Measurements from ENCODE around the gene AQP3.
"Not testable (repeated sequence)": the region's sequence is repeated elsewhere in the genome, so short reads cannot be mapped to it uniquely, and the experiment has no call there.

Gene AQP3

DNA sequence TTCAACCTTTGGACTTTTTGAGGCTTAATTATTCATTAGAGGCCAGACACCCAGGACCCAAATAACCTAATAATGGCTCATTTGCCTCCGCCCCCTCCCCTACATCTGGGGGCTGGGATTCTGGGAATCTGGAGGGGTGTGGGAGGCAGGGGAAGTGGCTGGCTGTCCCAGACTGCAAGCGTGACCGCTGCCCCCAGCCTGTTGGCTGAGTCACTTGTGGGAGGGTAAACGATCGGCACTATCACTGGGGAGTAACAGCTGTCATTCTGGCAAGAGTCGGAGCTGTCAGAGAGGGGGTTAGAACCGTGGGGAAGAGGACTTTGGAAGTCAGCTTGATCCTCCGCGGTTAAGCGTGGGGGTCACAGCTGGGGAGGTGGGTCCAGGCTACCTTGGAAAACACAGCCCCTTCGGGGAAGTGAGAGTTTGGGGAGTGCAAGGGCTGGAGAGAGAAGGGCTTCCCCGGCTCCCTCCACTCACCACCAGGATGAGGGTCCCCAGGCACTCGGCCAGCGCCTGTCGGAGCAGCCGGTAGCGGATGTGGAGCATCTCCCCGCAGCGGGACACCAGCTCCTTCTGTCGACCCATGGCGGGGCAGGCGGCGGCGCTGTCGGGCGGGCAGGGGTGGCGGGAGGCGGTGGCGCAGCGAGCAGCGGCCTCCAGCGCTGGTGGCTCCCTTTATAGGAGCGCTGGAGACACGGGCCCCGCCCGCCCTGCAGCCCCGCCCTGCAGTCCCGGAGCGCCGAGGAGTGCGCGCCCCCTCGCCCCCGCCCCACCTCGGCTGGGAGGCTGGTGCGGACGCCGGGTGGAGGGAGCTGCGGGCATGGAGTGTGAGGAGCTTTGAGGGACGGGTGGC, at the start of gene AQP3:
AQP3 (minus strand) TSS at position 648 of the 853 bp plus-strand sequence; CDS start at position 585, 63 bp downstream.
- DNase-seq = peak; percentile 84 to 86
- peak; percentile 68 for TF ChIP-seq POLR2A (IDR thresholded peaks at IDR 0.05; ENCODE audit: low read length)
- TF ChIP-seq GATA1 (IDR thresholded peaks at IDR 0.05; ENCODE audit: low read depth, low read length) = no peak

DNA sequence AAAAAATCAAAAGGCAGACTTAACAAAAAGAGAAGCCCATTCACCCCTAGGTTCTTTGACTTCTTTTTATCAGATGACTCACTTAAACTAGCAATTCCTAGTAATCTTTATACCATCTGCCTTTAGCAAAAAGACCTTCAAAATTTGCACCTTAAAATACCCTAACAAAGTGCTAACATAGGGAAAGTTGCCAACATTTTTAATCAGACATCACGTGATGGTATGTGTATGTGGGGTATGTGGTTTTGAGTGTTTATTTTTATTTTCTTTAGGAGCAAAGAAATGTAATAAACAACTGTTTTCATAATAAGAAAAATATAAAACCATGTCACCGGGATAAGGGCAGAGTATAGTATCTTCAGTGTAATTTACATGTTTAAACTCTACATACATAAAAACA, 46.4 kb upstream of the AQP3 start:
- DNase-seq = peak; percentile 45 to 59

- DNase-seq = no peak
- TF ChIP-seq POLR2A (IDR thresholded peaks at IDR 0.05; ENCODE audit: low read length) = no peak
- no peak for TF ChIP-seq GATA1 (IDR thresholded peaks at IDR 0.05; ENCODE audit: low read depth, low read length)
Observed at GRCh38 chr9:33489066-33489465, 41.7 kb upstream of the AQP3 start.

DNA sequence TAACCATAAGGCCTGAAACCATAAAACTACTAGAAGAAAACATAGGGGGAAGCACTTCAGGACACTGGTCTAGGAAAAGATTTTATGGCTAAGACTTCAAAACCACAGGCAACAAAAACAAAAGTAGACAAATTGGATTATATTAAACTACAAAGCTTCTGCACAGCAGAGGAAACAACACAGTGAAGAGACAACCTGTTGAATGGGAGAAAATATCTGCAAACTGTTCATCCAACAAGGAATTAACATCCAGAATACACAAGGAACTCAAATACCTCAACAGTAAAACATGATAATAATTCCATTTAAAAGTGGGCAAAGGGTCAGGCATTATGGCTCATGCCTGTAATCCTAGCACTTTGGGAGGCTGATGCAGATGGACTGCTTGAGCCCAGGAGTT, 37.9 kb upstream of the AQP3 start:
- not testable (repeated sequence) for DNase-seq

GRCh38 chr9:33480976-33481375, 33.6 kb upstream of the AQP3 start:
- DNase-seq = no peak
- no peak for TF ChIP-seq GATA1 (IDR thresholded peaks at IDR 0.05; ENCODE audit: low read depth, low read length)
- TF ChIP-seq POLR2A (IDR thresholded peaks at IDR 0.05; ENCODE audit: low read length) = no peak

GRCh38 chr9:33480106-33480505, 32.7 kb upstream of the AQP3 start:
- no peak for DNase-seq
- TF ChIP-seq GATA1 (IDR thresholded peaks at IDR 0.05; ENCODE audit: low read depth, low read length) = no peak
- TF ChIP-seq POLR2A (IDR thresholded peaks at IDR 0.05; ENCODE audit: low read length) = no peak

DNA sequence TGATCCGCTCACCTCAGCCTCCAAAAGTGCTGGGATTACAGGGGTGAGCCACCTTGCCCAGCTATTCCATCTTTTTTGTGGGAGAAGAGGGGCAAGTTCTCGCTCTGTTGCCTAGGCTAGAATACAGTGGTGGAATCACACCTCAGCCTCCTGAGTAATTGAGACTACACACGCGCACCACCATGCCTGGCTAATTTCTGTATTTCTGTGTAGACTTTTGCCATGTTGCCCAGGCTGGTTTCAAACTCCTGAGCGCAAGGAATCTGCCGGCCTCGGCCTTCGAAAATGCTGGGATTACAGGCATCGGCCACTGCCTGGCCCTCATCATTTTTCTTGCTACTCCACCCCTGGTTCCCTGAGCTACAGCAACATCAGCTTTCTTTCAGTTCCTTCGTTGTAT, 29.1 kb upstream of the AQP3 start:
- no peak for TF ChIP-seq GATA1 (IDR thresholded peaks at IDR 0.05; ENCODE audit: low read depth, low read length)
- no peak for TF ChIP-seq POLR2A (IDR thresholded peaks at IDR 0.05; ENCODE audit: low read length)

GRCh38 chr9:33475357-33475756, 28.0 kb upstream of the AQP3 start:
- TF ChIP-seq POLR2A (IDR thresholded peaks at IDR 0.05; ENCODE audit: low read length) (no peak), GATA1 (IDR thresholded peaks at IDR 0.05; ENCODE audit: low read depth, low read length) (no peak)
- DNase-seq = no peak

More for the DNA sequence above, 29.1 kb upstream of the AQP3 start:
- DNase-seq = no peak

DNA sequence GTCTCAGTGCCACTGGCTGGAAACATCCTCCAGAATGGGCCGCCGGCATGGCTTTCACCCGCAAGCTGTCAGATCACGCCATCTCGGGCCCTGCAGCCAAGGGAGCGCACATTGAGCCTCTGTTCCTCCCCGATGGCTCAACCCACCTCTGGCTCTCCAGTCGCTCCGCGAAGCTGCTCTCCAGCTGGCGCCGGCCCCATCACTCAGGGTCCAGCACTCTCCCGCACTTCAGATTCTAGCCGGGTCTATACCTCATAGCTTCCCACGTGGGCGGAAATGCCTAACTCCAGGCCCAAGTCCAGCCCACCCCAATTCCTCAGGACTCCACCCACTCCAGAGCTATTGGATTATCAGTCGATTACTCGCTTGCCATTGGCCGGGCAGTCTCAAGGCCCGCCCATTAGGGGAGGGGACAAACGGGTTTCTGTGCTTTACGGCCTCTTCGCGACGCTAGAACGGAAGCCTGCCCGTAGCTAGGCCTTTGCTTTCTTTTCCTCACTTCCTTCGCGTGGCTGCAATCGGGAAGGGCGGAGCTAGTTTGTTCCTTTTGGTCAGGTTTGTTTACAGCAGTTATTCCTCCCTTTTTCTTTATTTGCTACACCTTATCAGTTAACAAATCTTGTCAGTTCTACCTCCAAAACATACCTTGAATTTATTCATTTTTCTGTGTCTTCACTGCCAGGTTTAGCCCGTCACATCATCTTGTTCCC, 26.4 kb upstream of the AQP3 start, which contains the start of gene NOL6:
NOL6 (minus strand) TSS at position 282 of the 710 bp plus-strand sequence; CDS start at position 200, 82 bp downstream.
- TF ChIP-seq GATA1 (IDR thresholded peaks at IDR 0.05; ENCODE audit: low read depth, low read length) = no peak
- TF ChIP-seq POLR2A (IDR thresholded peaks at IDR 0.05; ENCODE audit: low read length) = peak; percentile 87
- peak; percentile 99 to 100 for DNase-seq

- no peak for TF ChIP-seq POLR2A (IDR thresholded peaks at IDR 0.05; ENCODE audit: low read length)
- TF ChIP-seq GATA1 (IDR thresholded peaks at IDR 0.05; ENCODE audit: low read depth, low read length) = no peak
- peak in 1 of 2 experiments; percentile 27 for DNase-seq
Observed at GRCh38 chr9:33472881-33473615, 25.7 kb upstream of the AQP3 start.

GRCh38 chr9:33472171-33472880, 24.9 kb upstream of the AQP3 start:
- DNase-seq = no peak
- TF ChIP-seq GATA1 (IDR thresholded peaks at IDR 0.05; ENCODE audit: low read depth, low read length) = no peak
- no peak for TF ChIP-seq POLR2A (IDR thresholded peaks at IDR 0.05; ENCODE audit: low read length)

- no peak for DNase-seq
- TF ChIP-seq POLR2A (IDR thresholded peaks at IDR 0.05; ENCODE audit: low read length) (no peak), GATA1 (IDR thresholded peaks at IDR 0.05; ENCODE audit: low read depth, low read length) (no peak)
Observed at GRCh38 chr9:33471361-33471760, 24.0 kb upstream of the AQP3 start.

DNA sequence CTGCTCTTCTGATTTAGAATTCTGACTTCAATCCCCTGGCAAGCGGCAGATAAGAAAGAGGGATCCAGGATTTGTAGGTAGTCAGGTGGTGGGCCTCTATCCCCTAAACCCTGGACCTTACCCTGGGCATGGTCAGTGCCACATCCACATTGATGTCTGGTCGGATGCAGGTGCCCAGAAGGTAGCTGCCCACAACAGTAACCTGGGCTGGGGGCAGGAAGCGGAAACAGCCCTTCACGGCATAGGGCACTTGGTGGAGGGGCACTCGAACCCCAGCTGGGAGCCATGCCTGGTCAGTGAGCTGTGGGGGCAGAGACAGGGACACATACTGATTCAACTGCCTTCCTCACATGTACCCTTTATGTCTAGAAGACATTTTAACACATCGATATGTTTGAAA, 22.5 kb upstream of the AQP3 start:
- no peak for DNase-seq
- no peak for TF ChIP-seq POLR2A (IDR thresholded peaks at IDR 0.05; ENCODE audit: low read length)
- no peak for TF ChIP-seq GATA1 (IDR thresholded peaks at IDR 0.05; ENCODE audit: low read depth, low read length)

All from erythroblast (primary cell).